Lung (tissue), 12 donors: ENCODE measurements around the gene ZSWIM2. TPM values are rescaled to one million over a fixed set of nuclear protein-coding genes. Genes with fewer than 3 reads are reported as not detected.
"Not testable (repeated sequence)": the region's sequence is repeated elsewhere in the genome, so short reads cannot be mapped to it uniquely, and the experiment has no call there.

Experiments
- ATAC-seq: fragments of 200-7000 bp; cut with Tn5 transposase; one replicate; pipeline ENCODE4 v1.9.1; 2020; ENCODE audit warnings: moderate number of reproducible peaks; ENCODE audit not compliant: insufficient read depth, low FRiP score
- DNase-seq, 3 donors: peaks; one replicate each; pipeline ENCODE4 v3.0.0-alpha.2; 2013 to 2017
- H3K27ac ChIP-seq, 2 donors: one replicate each; pipeline ENCODE4 v1.5.1; 2013; ENCODE audit warnings: mild to moderate bottlenecking in 2 of 2, moderate library complexity in 2 of 2, control low read depth in 1 of 2, inconsistent platforms in 1 of 2, low read depth in 1 of 2, low read length in 1 of 2
- H3K27me3 ChIP-seq, 3 donors: one replicate each; pipeline ENCODE4 v1.5.1; 2013; ENCODE audit warnings: low read length in 2 of 3; ENCODE audit not compliant: control insufficient read depth in 3 of 3, insufficient read depth in 3 of 3
- H3K36me3 ChIP-seq, 4 donors: one replicate each; pipeline ENCODE4 v1.5.1; 2013; ENCODE audit warnings: low read length in 4 of 4, mild to moderate bottlenecking in 1 of 4, moderate library complexity in 1 of 4; ENCODE audit not compliant: control insufficient read depth in 4 of 4, insufficient read depth in 4 of 4
- H3K4me1 ChIP-seq, 5 donors: one replicate each; pipeline ENCODE4 v1.5.1; 2013; ENCODE audit warnings: low read length in 5 of 5, mild to moderate bottlenecking in 2 of 5, moderate library complexity in 1 of 5; ENCODE audit not compliant: control insufficient read depth in 5 of 5, insufficient read depth in 5 of 5
- H3K4me3 ChIP-seq: one replicate; pipeline ENCODE4 v1.5.1; 2013; ENCODE audit warnings: mild to moderate bottlenecking, control low read depth, moderate library complexity
- H3K9ac ChIP-seq, 2 donors: one replicate each; pipeline ENCODE4 v1.5.1; 2013; ENCODE audit warnings: low read length in 2 of 2, control low read depth in 1 of 2; ENCODE audit not compliant: insufficient read depth in 1 of 2
- H3K9me3 ChIP-seq, 4 donors: one replicate each; pipeline ENCODE4 v1.5.1; 2013; ENCODE audit warnings: low read length in 3 of 4, mild to moderate bottlenecking in 1 of 4, moderate library complexity in 1 of 4; ENCODE audit not compliant: control insufficient read depth in 4 of 4, insufficient read depth in 3 of 4
- CTCF ChIP-seq: IDR thresholded peaks from 2 replicates; pipeline ENCODE4 v1.5.1; 2012; ENCODE audit warnings: mild to moderate bottlenecking; ENCODE audit errors: control extremely low read depth, extremely low read depth
- WGBS, 2 donors: extraction: QIAGEN DNeasy Blood & Tissue Kit; methylation state at CpG; one replicate each; pipeline ENCODE4 v1.1.7; 2013; 5-methylcytosine and 5-hydroxymethylcytosine counted together
- polyA plus RNA-seq, 2 donors: library from polyadenylated mRNA; stranded (reverse); fragments of 200-250 nt; gene quantifications; one replicate each; pipeline ENCODE4 v1.2.1, GENCODE V29; 2013
- total RNA-seq, 2 donors: library from RNA; depleted of rRNA in 1 of 2; stranded (reverse); fragments of >200 nt in 1 of 2; gene quantifications; one replicate each; pipeline ENCODE4 v1.2.1, GENCODE V29; 2014 to 2021
- donor health status: control.
- donor health status: control.
- donor health status: Bipolar disorder and iron deficiency.
- donor health status: healthy.
- donor health status: DM: yes; HTN: yes; CAD: no.

Gene ZSWIM2
- total and polyA plus RNA-seq, 4 donors = not detected

- no peak for ATAC-seq
- 93 to 96% methylated on average over 7 of the region's 7 CpGs for WGBS, 2 donors
- Histone ChIP-seq H3K4me3 (no peak overlapping the region), H3K9ac (no peak overlapping the region), H3K4me1 (no peaks in the 10 kb centered on the region), H3K27me3 (no peaks in the 10 kb centered on the region), H3K36me3 (no peaks in the 10 kb centered on the region), H3K27ac (no peak overlapping the region), H3K9me3 (no peaks in the 10 kb centered on the region)
- TF ChIP-seq CTCF = no peak
- no peak for DNase-seq
Measured at GRCh38 chr2:186820303-186820702, 28.7 kb downstream of the ZSWIM2 start.

- DNase-seq, H3K9me3 ChIP-seq, ATAC-seq, H3K27me3 ChIP-seq, H3K36me3 ChIP-seq, H3K27ac ChIP-seq, H3K4me3 ChIP-seq, H3K4me1 ChIP-seq, H3K9ac ChIP-seq: not testable (repeated sequence)
- 86 to 91% methylated on average over 6 of the region's 6 CpGs for WGBS, 2 donors
Measured at GRCh38 chr2:186811760-186812159, 37.2 kb downstream of the ZSWIM2 start.

- 86 to 89% methylated on average over 1 of the region's 1 CpG for WGBS, 2 donors
- ATAC-seq (no peak), DNase-seq (no peak)
Measured at GRCh38 chr2:186806591-186806990, 42.4 kb downstream of the ZSWIM2 start.

GRCh38 chr2:186798604-186799003 lies 50.4 kb downstream of the ZSWIM2 start:
- not testable (repeated sequence) for ATAC-seq, H3K4me1 ChIP-seq, H3K36me3 ChIP-seq, H3K4me3 ChIP-seq, H3K9ac ChIP-seq, H3K9me3 ChIP-seq, H3K27me3 ChIP-seq, H3K27ac ChIP-seq, DNase-seq
- 94 to 100% methylated on average over 1 of the region's 1 CpG for WGBS, 2 donors

More at GRCh38 chr2:186806591-186806990, 42.4 kb downstream of the ZSWIM2 start:
- no peaks in the 10 kb centered on the region for H3K36me3 ChIP-seq
- H3K27me3 ChIP-seq = no peaks in the 10 kb centered on the region
- no peak overlapping the region for H3K4me3 ChIP-seq
- peaks cover 0 to 4% (median 0%) of the 10 kb centered on the region in 4 donors for H3K9me3 ChIP-seq
- TF ChIP-seq CTCF = no peak
- H3K27ac ChIP-seq = no peak overlapping the region
- no peak overlapping the region for H3K9ac ChIP-seq
- no peaks in the 10 kb centered on the region for H3K4me1 ChIP-seq

GRCh38 chr2:186784930-186785329 lies 64.0 kb downstream of the ZSWIM2 start:
- 88 to 91% methylated on average over 4 of the region's 4 CpGs for WGBS, 2 donors
- H3K9me3 ChIP-seq = peaks cover 0 to 11% (median 3%) of the 10 kb centered on the region in 4 donors
- no peaks in the 10 kb centered on the region for H3K4me1 ChIP-seq
- no peaks in the 10 kb centered on the region for H3K36me3 ChIP-seq
- no peak for ATAC-seq
- TF ChIP-seq CTCF = no peak
- H3K27ac ChIP-seq = no peak overlapping the region
- no peak for DNase-seq
- no peak overlapping the region for H3K9ac ChIP-seq
- no peak overlapping the region for H3K4me3 ChIP-seq
- H3K27me3 ChIP-seq = no peaks in the 10 kb centered on the region
